ENCODE data around the gene PICALM. TPM values are rescaled to one million over a fixed set of nuclear protein-coding genes. Genes with fewer than 3 reads are reported as not detected.
A peak's percentile ranks its signal among the peaks of the same experiment; 100 is the strongest.
"Not testable (repeated sequence)": the region's sequence is repeated elsewhere in the genome, so short reads cannot be mapped to it uniquely, and the experiment has no call there.

The PICALM gene
- polyA plus RNA-seq, 4 donors: 88.8 to 155 (median 116) TPM

GRCh38 chr11:86108890-86109638 lies 40.2 kb upstream of the PICALM start:
- 89 to 93% (median 89%) methylated on average over 13 of the region's 13 CpGs for WGBS, 3 donors
- DNase-seq: no peak
- Histone ChIP-seq H3K9me3 (ENCODE audit: control insufficient read depth in 2 of 2, insufficient read depth in 1 of 2, low read depth in 1 of 2, low read length in 1 of 2) (no peaks in the 10 kb centered on the region), H3K27me3 (ENCODE audit: control insufficient read depth in 3 of 3, insufficient read depth in 3 of 3, low read length in 3 of 3) (no peaks in the 10 kb centered on the region), H3K4me3 (ENCODE audit: low read depth in 1 of 3, low read length in 3 of 3) (no peak overlapping the region), H3K27ac (ENCODE audit: low read depth in 1 of 3, low read length in 2 of 3) (no peak overlapping the region), H3K4me1 (ENCODE audit: control insufficient read depth in 3 of 3, insufficient read depth in 2 of 3, low read depth in 1 of 3, low read length in 2 of 3) (no peaks in the 10 kb centered on the region), H3K36me3 (ENCODE audit: control insufficient read depth in 3 of 3, insufficient read depth in 2 of 3, low read depth in 1 of 3, low read length in 3 of 3) (no peaks in the 10 kb centered on the region)
- no peak for FAIRE-seq

GRCh38 chr11:86108191-86108590 lies 39.3 kb upstream of the PICALM start:
- FAIRE-seq (no peak), DNase-seq (no peak)
- Histone ChIP-seq H3K27ac (ENCODE audit: low read depth in 1 of 3, low read length in 2 of 3) (no peak overlapping the region), H3K27me3 (ENCODE audit: control insufficient read depth in 3 of 3, insufficient read depth in 3 of 3, low read length in 3 of 3) (no peaks in the 10 kb centered on the region), H3K4me3 (ENCODE audit: low read depth in 1 of 3, low read length in 3 of 3) (no peak overlapping the region), H3K4me1 (ENCODE audit: control insufficient read depth in 3 of 3, insufficient read depth in 2 of 3, low read depth in 1 of 3, low read length in 2 of 3) (no peaks in the 10 kb centered on the region), H3K36me3 (ENCODE audit: control insufficient read depth in 3 of 3, insufficient read depth in 2 of 3, low read depth in 1 of 3, low read length in 3 of 3) (no peaks in the 10 kb centered on the region), H3K9me3 (ENCODE audit: control insufficient read depth in 2 of 2, insufficient read depth in 1 of 2, low read depth in 1 of 2, low read length in 1 of 2) (no peaks in the 10 kb centered on the region)
- 68 to 85% (median 82%) methylated on average over 3 of the region's 3 CpGs for WGBS, 3 donors

- no peak overlapping the region for H3K27ac ChIP-seq (ENCODE audit: low read depth in 1 of 3, low read length in 2 of 3)
- H3K27me3 ChIP-seq (ENCODE audit: control insufficient read depth in 3 of 3, insufficient read depth in 3 of 3, low read length in 3 of 3): no peaks in the 10 kb centered on the region
- H3K4me3 ChIP-seq (ENCODE audit: low read depth in 1 of 3, low read length in 3 of 3): no peak overlapping the region
- DNase-seq: no peak
- no peak for FAIRE-seq
- 85 to 97% (median 88%) methylated on average over 2 of the region's 2 CpGs for WGBS, 3 donors
- no peaks in the 10 kb centered on the region for H3K4me1 ChIP-seq (ENCODE audit: control insufficient read depth in 3 of 3, insufficient read depth in 2 of 3, low read depth in 1 of 3, low read length in 2 of 3)
- no peaks in the 10 kb centered on the region for H3K9me3 ChIP-seq (ENCODE audit: control insufficient read depth in 2 of 2, insufficient read depth in 1 of 2, low read depth in 1 of 2, low read length in 1 of 2)
- H3K36me3 ChIP-seq (ENCODE audit: control insufficient read depth in 3 of 3, insufficient read depth in 2 of 3, low read depth in 1 of 3, low read length in 3 of 3): no peaks in the 10 kb centered on the region
Observed at GRCh38 chr11:86106916-86107315, 38.0 kb upstream of the PICALM start.

GRCh38 chr11:86106031-86106430 lies 37.1 kb upstream of the PICALM start:
- H3K4me1 ChIP-seq (ENCODE audit: control insufficient read depth in 3 of 3, insufficient read depth in 2 of 3, low read depth in 1 of 3, low read length in 2 of 3); H3K36me3 ChIP-seq (ENCODE audit: control insufficient read depth in 3 of 3, insufficient read depth in 2 of 3, low read depth in 1 of 3, low read length in 3 of 3); FAIRE-seq; DNase-seq; H3K27ac ChIP-seq (ENCODE audit: low read depth in 1 of 3, low read length in 2 of 3); H3K4me3 ChIP-seq (ENCODE audit: low read depth in 1 of 3, low read length in 3 of 3); H3K9me3 ChIP-seq (ENCODE audit: control insufficient read depth in 2 of 2, insufficient read depth in 1 of 2, low read depth in 1 of 2, low read length in 1 of 2); H3K27me3 ChIP-seq (ENCODE audit: control insufficient read depth in 3 of 3, insufficient read depth in 3 of 3, low read length in 3 of 3): not testable (repeated sequence)
- WGBS, 3 donors: 92 to 96% (median 93%) methylated on average over 3 of the region's 3 CpGs

GRCh38 chr11:86105601-86106000 lies 36.7 kb upstream of the PICALM start:
- H3K4me3 ChIP-seq (ENCODE audit: low read depth in 1 of 3, low read length in 3 of 3); H3K36me3 ChIP-seq (ENCODE audit: control insufficient read depth in 3 of 3, insufficient read depth in 2 of 3, low read depth in 1 of 3, low read length in 3 of 3); H3K9me3 ChIP-seq (ENCODE audit: control insufficient read depth in 2 of 2, insufficient read depth in 1 of 2, low read depth in 1 of 2, low read length in 1 of 2); H3K4me1 ChIP-seq (ENCODE audit: control insufficient read depth in 3 of 3, insufficient read depth in 2 of 3, low read depth in 1 of 3, low read length in 2 of 3); FAIRE-seq; H3K27me3 ChIP-seq (ENCODE audit: control insufficient read depth in 3 of 3, insufficient read depth in 3 of 3, low read length in 3 of 3); DNase-seq; H3K27ac ChIP-seq (ENCODE audit: low read depth in 1 of 3, low read length in 2 of 3): not testable (repeated sequence)
- WGBS, 3 donors: 100% methylated on average over 1 of the region's 2 CpGs; no CpG with 5 or more reads in 2 of the 3 donors

- Histone ChIP-seq H3K27me3 (ENCODE audit: control insufficient read depth in 3 of 3, insufficient read depth in 3 of 3, low read length in 3 of 3) (no peaks in the 10 kb centered on the region), H3K36me3 (ENCODE audit: control insufficient read depth in 3 of 3, insufficient read depth in 2 of 3, low read depth in 1 of 3, low read length in 3 of 3) (no peaks in the 10 kb centered on the region), H3K4me3 (ENCODE audit: low read depth in 1 of 3, low read length in 3 of 3) (no peak overlapping the region), H3K9me3 (ENCODE audit: control insufficient read depth in 2 of 2, insufficient read depth in 1 of 2, low read depth in 1 of 2, low read length in 1 of 2) (no peaks in the 10 kb centered on the region), H3K4me1 (ENCODE audit: control insufficient read depth in 3 of 3, insufficient read depth in 2 of 3, low read depth in 1 of 3, low read length in 2 of 3) (no peaks in the 10 kb centered on the region), H3K27ac (ENCODE audit: low read depth in 1 of 3, low read length in 2 of 3) (no peak overlapping the region)
- no peak for FAIRE-seq
- no peak for DNase-seq
- WGBS, 3 donors: 64 to 80% (median 77%) methylated on average over 1 of the region's 1 CpG
Observed at GRCh38 chr11:86103808-86104207, 34.9 kb upstream of the PICALM start.

GRCh38 chr11:86101941-86102407 lies 33.1 kb upstream of the PICALM start:
- H3K4me1 ChIP-seq (ENCODE audit: control insufficient read depth in 3 of 3, insufficient read depth in 2 of 3, low read depth in 1 of 3, low read length in 2 of 3): no peaks in the 10 kb centered on the region
- no peaks in the 10 kb centered on the region for H3K36me3 ChIP-seq (ENCODE audit: control insufficient read depth in 3 of 3, insufficient read depth in 2 of 3, low read depth in 1 of 3, low read length in 3 of 3)
- H3K27me3 ChIP-seq (ENCODE audit: control insufficient read depth in 3 of 3, insufficient read depth in 3 of 3, low read length in 3 of 3): no peaks in the 10 kb centered on the region
- H3K4me3 ChIP-seq (ENCODE audit: low read depth in 1 of 3, low read length in 3 of 3): no peak overlapping the region
- no peaks in the 10 kb centered on the region for H3K9me3 ChIP-seq (ENCODE audit: control insufficient read depth in 2 of 2, insufficient read depth in 1 of 2, low read depth in 1 of 2, low read length in 1 of 2)
- DNase-seq (no peak), FAIRE-seq (no peak)
- WGBS, 3 donors: 35 to 61% (median 45%) methylated on average over 3 of the region's 3 CpGs
- no peak overlapping the region for H3K27ac ChIP-seq (ENCODE audit: low read depth in 1 of 3, low read length in 2 of 3)

GRCh38 chr11:86101493-86101892 lies 32.6 kb upstream of the PICALM start:
- Histone ChIP-seq H3K27me3 (ENCODE audit: control insufficient read depth in 3 of 3, insufficient read depth in 3 of 3, low read length in 3 of 3) (no peaks in the 10 kb centered on the region), H3K4me3 (ENCODE audit: low read depth in 1 of 3, low read length in 3 of 3) (no peak overlapping the region), H3K4me1 (ENCODE audit: control insufficient read depth in 3 of 3, insufficient read depth in 2 of 3, low read depth in 1 of 3, low read length in 2 of 3) (no peaks in the 10 kb centered on the region), H3K36me3 (ENCODE audit: control insufficient read depth in 3 of 3, insufficient read depth in 2 of 3, low read depth in 1 of 3, low read length in 3 of 3) (no peaks in the 10 kb centered on the region), H3K9me3 (ENCODE audit: control insufficient read depth in 2 of 2, insufficient read depth in 1 of 2, low read depth in 1 of 2, low read length in 1 of 2) (no peaks in the 10 kb centered on the region), H3K27ac (ENCODE audit: low read depth in 1 of 3, low read length in 2 of 3) (no peak overlapping the region)
- WGBS, 3 donors: 94 to 96% (median 95%) methylated on average over 5 of the region's 5 CpGs
- no peak for FAIRE-seq
- DNase-seq: no peak

- WGBS, 3 donors: 27 to 56% (median 35%) methylated on average over 4 of the region's 4 CpGs
- Histone ChIP-seq H3K27ac (ENCODE audit: low read depth in 1 of 3, low read length in 2 of 3) (peak overlapping the region in 1 of 3 donors; percentile 41), H3K4me1 (ENCODE audit: control insufficient read depth in 3 of 3, insufficient read depth in 2 of 3, low read depth in 1 of 3, low read length in 2 of 3) (no peaks in the 10 kb centered on the region), H3K36me3 (ENCODE audit: control insufficient read depth in 3 of 3, insufficient read depth in 2 of 3, low read depth in 1 of 3, low read length in 3 of 3) (no peaks in the 10 kb centered on the region), H3K4me3 (ENCODE audit: low read depth in 1 of 3, low read length in 3 of 3) (no peak overlapping the region), H3K9me3 (ENCODE audit: control insufficient read depth in 2 of 2, insufficient read depth in 1 of 2, low read depth in 1 of 2, low read length in 1 of 2) (no peaks in the 10 kb centered on the region), H3K27me3 (ENCODE audit: control insufficient read depth in 3 of 3, insufficient read depth in 3 of 3, low read length in 3 of 3) (no peaks in the 10 kb centered on the region)
- DNase-seq (peak; percentile 51 to 76), FAIRE-seq (no peak)
Observed at GRCh38 chr11:86099874-86100273, 31.0 kb upstream of the PICALM start.
